LNCaP clone FGC (cell line): ENCODE measurements around the gene HSDL1.

ENCODE experiments used
- DNase-seq: peaks from one replicate; pipeline ENCODE4 v3.0.0-alpha.2; 2011; ENCODE audit warnings: low read depth
- H3K4me3 ChIP-seq: 2 replicates; pipeline ENCODE4 v1.5.1; 2011; ENCODE audit warnings: mild to moderate bottlenecking, low read depth, low read length, control low read depth
- CTCF ChIP-seq: IDR thresholded peaks from 2 replicates; pipeline ENCODE4 v1.5.1; 2012; ENCODE audit warnings: mild to moderate bottlenecking; ENCODE audit not compliant: control insufficient read depth, insufficient read depth; ENCODE audit errors: extremely low read depth

The HSDL1 gene

GRCh38 chr16:84105948-84106740 lies 38.8 kb downstream of the HSDL1 start:
- TF ChIP-seq CTCF: no peak
- no peak overlapping the region for H3K4me3 ChIP-seq
- DNase-seq: no peak

- H3K4me3 ChIP-seq: no peak overlapping the region
- no peak for TF ChIP-seq CTCF
- DNase-seq: no peak
Observed at GRCh38 chr16:84105301-84105815, 39.6 kb downstream of the HSDL1 start.

GRCh38 chr16:84104231-84104630 lies 40.7 kb downstream of the HSDL1 start:
- no peak overlapping the region for H3K4me3 ChIP-seq
- TF ChIP-seq CTCF: no peak
- no peak for DNase-seq

GRCh38 chr16:84103678-84104077 lies 41.3 kb downstream of the HSDL1 start:
- TF ChIP-seq CTCF: no peak
- no peak for DNase-seq

GRCh38 chr16:84098939-84099338 lies 46.0 kb downstream of the HSDL1 start:
- no peak overlapping the region for H3K4me3 ChIP-seq
- TF ChIP-seq CTCF: no peak
- DNase-seq: no peak

More at GRCh38 chr16:84103678-84104077, 41.3 kb downstream of the HSDL1 start:
- no peak overlapping the region for H3K4me3 ChIP-seq

- peak; percentile 94 for DNase-seq
- H3K4me3 ChIP-seq: peak overlapping the region; percentile 21; the same call in 1 of the 2 replicates
- TF ChIP-seq CTCF: no peak
Observed at GRCh38 chr16:84096447-84097005, 48.5 kb downstream of the HSDL1 start.
